ENCODE measurements around the gene CYP26B1. TPM values are rescaled to one million over a fixed set of nuclear protein-coding genes. Genes with fewer than 3 reads are reported as not detected.

Gene CYP26B1
- total RNA-seq, 1 donor from 2014 or later, result 2.7 TPM

GRCh38 chr2:72155737-72156136, 8.1 kb upstream of the CYP26B1 start:
- no peak for DNase-seq (ENCODE audit: extremely low read depth, low read depth, low spot score)

DNA sequence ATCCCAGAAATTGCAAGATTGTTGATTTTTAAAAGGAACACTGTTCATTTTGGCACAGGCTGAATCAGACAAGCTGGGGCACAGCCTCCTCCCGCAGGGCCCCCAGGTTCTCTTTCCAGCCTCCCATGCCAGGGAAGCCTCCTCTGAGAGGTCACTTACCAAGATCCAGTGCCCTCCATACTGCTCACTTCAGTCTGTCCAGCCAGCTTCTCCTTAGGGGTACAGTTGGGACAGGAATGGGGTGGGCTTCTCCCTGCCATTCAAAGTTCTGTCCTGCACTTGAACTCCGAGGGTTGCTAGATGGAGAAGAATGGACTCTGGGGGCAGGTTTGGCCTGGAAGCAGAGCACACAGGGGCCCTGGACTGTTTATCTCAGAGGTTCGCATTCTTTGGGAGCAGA, 7.5 kb upstream of the CYP26B1 start:
- DNase-seq (ENCODE audit: extremely low read depth, low read depth, low spot score), result no peak

DNA sequence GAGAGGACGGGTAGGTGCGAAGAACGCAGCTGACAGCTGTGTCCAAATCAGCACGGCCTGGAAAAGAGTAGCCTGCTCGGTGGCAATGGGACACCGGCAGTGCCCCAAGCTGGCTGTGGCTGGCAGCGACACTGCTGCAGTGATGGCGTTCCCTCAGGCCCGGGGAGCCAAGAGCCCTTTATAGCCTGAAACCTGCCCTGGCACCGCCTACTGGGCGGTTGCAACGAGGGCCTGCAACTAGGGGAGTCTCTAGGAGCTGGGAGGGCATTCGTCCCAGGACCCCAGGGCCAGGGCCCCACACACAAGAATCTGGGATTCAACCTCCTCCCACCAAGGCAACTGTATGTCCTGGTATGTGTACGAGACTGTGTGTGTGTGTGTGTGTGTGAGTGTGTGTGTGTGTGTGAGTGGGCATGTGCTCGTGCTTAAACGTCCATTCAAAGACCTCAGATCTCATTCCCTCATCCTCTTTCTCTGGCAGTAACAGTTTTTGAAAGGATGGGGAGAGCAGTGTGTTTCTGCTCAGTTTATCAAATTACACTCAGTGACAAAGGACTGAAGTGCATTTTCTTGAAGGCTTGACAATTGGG, 6.8 kb upstream of the CYP26B1 start:
- no peak for DNase-seq (ENCODE audit: extremely low read depth, low read depth, low spot score)

- DNase-seq (ENCODE audit: extremely low read depth, low read depth, low spot score), result no peak
These were observed 6.3 kb upstream of the CYP26B1 start for GRCh38 chr2:72153924-72154323.

- DNase-seq (ENCODE audit: extremely low read depth, low read depth, low spot score), result no peak
These were observed 5.5 kb upstream of the CYP26B1 start for GRCh38 chr2:72153026-72153791.

- DNase-seq (ENCODE audit: extremely low read depth, low read depth, low spot score), result no peak
These were observed 3.2 kb upstream of the CYP26B1 start for GRCh38 chr2:72150861-72151356.

DNA sequence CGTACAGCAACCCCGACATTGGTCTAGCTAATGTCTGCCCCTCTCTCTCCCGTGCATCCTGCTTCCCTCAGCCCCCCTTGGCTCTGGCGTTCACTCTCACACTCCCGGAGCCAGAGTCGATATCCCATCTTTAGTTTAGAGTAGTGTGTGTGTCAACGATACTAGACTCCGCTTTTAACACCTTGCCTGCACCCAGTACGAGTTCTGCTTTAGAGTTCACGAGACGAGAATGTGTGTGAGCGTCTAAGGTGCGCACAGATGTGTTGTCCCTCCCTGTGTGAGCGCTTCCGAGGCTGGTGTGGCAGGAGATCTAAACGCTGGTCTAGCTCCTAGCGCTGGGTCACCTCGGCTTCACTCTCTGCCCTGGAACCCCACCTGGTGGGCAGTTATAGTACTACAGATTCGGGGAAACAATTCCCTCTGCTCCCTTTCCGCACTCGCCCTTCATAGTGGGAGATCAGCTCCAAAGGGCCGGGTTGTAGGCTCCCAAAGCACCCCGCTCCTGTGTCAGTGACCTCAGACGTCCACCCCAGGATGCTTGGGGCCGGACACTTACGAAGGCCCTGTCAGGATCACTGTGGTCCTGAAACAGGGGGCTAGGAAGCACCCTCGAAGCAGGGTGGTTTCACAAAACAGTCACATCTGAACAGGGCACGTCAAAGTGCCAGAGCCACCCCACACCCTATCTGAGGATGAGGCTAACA, 2.6 kb upstream of the CYP26B1 start:
- peak; percentile 54 for DNase-seq (ENCODE audit: extremely low read depth, low read depth, low spot score)

DNA sequence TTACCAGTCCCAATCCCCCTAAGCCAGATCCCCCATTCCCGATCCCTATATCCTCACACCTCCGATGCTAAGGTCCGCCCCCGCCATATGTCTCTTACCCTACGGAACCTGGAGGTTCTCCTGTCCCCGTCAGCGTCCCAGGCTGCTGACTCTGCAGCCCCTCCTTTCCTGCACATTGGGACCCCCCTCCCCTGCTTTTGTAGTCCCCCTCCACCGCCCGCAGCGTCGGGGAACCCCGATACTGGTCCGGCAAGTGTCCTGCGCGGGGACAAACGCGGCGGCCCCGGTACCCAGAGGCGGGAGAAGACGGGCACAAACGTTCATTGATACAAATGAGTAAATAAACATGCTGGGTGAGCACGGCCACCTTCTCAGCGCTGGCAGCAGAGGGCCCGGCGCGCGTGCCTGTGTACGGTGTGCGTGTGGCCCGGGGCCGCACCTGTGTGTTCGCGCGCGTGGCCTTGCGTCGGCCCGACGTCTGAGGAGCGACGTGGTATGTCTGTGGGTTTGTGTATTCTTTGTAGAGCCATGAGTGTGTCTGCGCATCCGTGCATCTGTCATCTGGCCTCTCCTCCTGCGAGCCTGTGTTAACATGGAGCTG, 2.0 kb upstream of the CYP26B1 start:
- DNase-seq (ENCODE audit: extremely low read depth, low read depth, low spot score), result no peak

GRCh38 chr2:72148837-72149555, 1.3 kb upstream of the CYP26B1 start:
- DNase-seq (ENCODE audit: extremely low read depth, low read depth, low spot score), result no peak

GRCh38 chr2:72148003-72148836, 558 bp upstream of the CYP26B1 start:
- DNase-seq (ENCODE audit: extremely low read depth, low read depth, low spot score), result no peak

- no peak for DNase-seq (ENCODE audit: extremely low read depth, low read depth, low spot score)
These were observed 1.0 kb downstream of the CYP26B1 start for GRCh38 chr2:72146347-72147302.

- DNase-seq (ENCODE audit: extremely low read depth, low read depth, low spot score), result no peak
These were observed 1.9 kb downstream of the CYP26B1 start for GRCh38 chr2:72145658-72146329.

GRCh38 chr2:72145289-72145657, 2.4 kb downstream of the CYP26B1 start:
- no peak for DNase-seq (ENCODE audit: extremely low read depth, low read depth, low spot score)

- no peak for DNase-seq (ENCODE audit: extremely low read depth, low read depth, low spot score)
These were observed 2.9 kb downstream of the CYP26B1 start for GRCh38 chr2:72144632-72145288.

- DNase-seq (ENCODE audit: extremely low read depth, low read depth, low spot score), result no peak
These were observed 3.4 kb downstream of the CYP26B1 start for GRCh38 chr2:72144274-72144631.

DNA sequence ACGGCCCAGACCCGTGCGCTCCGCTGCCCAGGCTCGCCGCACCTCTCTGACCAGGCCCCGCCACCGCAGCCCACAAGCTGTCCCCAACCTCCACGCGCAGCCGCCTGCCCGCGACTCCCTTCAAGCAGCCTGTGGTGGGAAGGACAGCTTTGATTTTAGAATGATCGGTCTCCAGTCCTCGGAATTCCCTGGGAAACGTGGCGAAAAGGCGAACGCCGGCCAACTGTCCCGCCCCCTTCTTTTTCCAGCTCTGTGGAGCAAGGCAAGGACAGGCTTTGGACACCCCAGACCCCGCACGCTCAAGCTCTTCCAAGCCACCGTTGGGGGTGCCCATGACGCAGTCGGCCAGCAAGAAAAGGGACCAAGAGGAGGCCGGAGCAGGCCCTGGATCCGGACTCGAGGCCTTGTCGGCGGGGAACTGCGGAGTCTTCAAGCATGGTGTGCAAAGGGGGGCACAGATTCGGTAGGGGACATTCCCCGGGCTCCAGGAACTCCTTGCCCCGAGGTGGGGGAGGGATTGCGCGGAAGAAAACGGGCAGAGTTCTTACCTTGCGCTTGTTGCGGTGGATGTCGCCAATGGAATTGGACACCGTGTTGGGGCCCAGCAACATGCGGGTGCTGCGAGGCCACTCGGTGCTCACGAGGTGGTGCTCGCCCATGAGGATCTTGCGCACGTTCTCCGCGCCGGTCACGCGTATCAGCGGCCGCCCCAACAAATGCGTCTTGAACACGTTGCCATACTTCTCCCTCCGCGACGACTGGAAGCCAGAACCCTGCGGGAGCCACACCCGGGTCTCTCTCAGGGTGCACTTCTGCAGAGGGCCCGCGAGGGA, 4.0 kb downstream of the CYP26B1 start:
- no peak for DNase-seq (ENCODE audit: extremely low read depth, low read depth, low spot score)
